ENCODE results near the gene LRRC32.

DNA sequence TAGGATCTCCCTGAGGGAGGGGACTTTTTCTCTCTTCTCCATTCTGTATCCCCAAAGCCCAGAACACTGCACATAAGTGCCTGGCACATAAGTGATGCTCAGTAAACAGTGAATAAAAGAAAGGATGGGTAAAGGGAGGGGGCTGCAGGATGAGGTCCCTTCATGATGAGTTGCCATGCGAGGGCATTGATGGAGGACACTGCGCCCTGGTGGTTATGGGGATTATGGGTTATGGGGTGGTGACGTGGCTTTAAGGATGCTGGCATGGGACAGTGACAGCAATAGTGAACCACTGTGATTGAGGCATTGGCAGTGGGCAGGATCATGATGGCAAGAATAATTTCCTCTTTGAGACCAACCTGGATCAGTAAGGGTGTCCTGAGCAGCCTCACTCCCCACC, 43.9 kb upstream of the LRRC32 start:
- TF ChIP-seq, protein P1, sequence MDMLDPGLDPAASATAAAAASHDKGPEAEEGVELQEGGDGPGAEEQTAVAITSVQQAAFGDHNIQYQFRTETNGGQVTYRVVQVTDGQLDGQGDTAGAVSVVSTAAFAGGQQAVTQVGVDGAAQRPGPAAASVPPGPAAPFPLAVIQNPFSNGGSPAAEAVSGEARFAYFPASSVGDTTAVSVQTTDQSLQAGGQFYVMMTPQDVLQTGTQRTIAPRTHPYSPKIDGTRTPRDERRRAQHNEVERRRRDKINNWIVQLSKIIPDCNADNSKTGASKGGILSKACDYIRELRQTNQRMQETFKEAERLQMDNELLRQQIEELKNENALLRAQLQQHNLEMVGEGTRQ (IDR thresholded peaks at IDR 0.05), result no peak
- TF ChIP-seq CTCF (IDR thresholded peaks at IDR 0.05) (no peak), EHF (CRISPR knock-in tag; IDR thresholded peaks at IDR 0.05) (no peak)

Measured in A549 (cell line).